K562 treated with DMSO at 1 percent for 4 hours (cell line): Measurements from ENCODE around the gene CRLF2. TPM values are rescaled to one million over a fixed set of nuclear protein-coding genes. Genes with fewer than 3 reads are reported as not detected.

ENCODE experiments used
- total RNA-seq: library from RNA; unstranded; fragments of 300-600 nt; gene quantifications from 2 replicates; pipeline ENCODE4 v1.2.3, GENCODE V29; 2022; ENCODE audit not compliant: insufficient read depth

The CRLF2 gene
- total RNA-seq = not detected in 2 replicates

GRCh38 chrX:1212532-1212931 lies at the start of gene CRLF2:
Gene CRLF2, minus strand, starts transcription at chrX:1212649. Its CDS starts 15 bp downstream, at chrX:1212634.

Other genes starting within 250 kb of the CRLF2 start
- not detected in 2 replicates for gene CSF2RA, start 56.2 kb upstream of the CRLF2 start, total RNA-seq
- gene IL3RA, start 124.1 kb upstream of the CRLF2 start, total RNA-seq = not detected in 2 replicates
- gene SLC25A6, start 179.5 kb upstream of the CRLF2 start, total RNA-seq = 1,052 and 1,100 TPM in 2 replicates
- 18.7 and 25.5 TPM in 2 replicates for gene ASMTL, start 240.3 kb upstream of the CRLF2 start, total RNA-seq